ENCODE measurements around the gene ZNF521. TPM values are rescaled to one million over a fixed set of nuclear protein-coding genes. Genes with fewer than 3 reads are reported as not detected.

The ZNF521 gene
- total and polyA plus RNA-seq, 2 experiments from 2014 or later = 3.1 to 9.2 TPM

DNA sequence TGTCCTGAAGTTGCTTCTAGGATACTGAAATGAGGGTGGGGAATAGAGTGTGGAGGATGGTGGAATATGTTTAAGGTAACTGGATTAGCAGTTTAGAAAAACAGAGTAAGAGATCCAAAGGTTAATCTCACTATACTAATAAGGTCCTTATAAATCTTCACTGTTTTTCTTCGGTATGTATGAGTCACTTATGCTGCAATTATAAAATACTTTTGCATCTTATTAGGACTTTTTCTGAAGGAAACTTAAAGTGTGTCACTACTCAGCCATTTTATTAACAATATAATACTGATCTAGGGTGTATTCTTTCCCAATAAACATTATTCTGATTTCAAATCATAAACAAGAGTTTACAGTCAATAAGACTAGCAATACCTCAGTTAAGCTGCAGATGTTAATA, 182.3 kb downstream of the ZNF521 start:
- TF ChIP-seq NANOG (IDR thresholded peaks at IDR 0.05; ENCODE audit: borderline replicate concordance) = no peak
- Histone ChIP-seq H3K79me2 (replicated peaks; ENCODE audit: insufficient read depth) (no peaks in the 10 kb centered on the region), H3F3A (replicated peaks; ENCODE audit: low read depth) (no peaks in the 10 kb centered on the region), H4K20me1 (replicated peaks; ENCODE audit: insufficient read depth) (no peaks in the 10 kb centered on the region; the same call in 1 of the 2 replicates), H2AFZ (no peak overlapping the region), H3K9me2 (ENCODE audit: insufficient read depth) (no peaks in the 10 kb centered on the region; the same call in 1 of the 2 replicates), H3K36me3 (ENCODE audit: insufficient read depth) (no peaks in the 10 kb centered on the region), H3K4me2 (no peak overlapping the region), H3K4me3 (no peak overlapping the region), H3K27ac (ENCODE audit: low read depth) (no peak overlapping the region), H3K27me3 (ENCODE audit: insufficient read depth) (no peaks in the 10 kb centered on the region), H3K4me1 (ENCODE audit: insufficient read depth) (peaks cover 4% of the 10 kb centered on the region; the same call in 1 of the 2 replicates)
- Mint-ChIP-seq H3K4me3 (no peak overlapping the region), H3K27ac (no peak overlapping the region), H3K4me1 (peaks cover 20% of the 10 kb centered on the region), H3K27me3 (ENCODE audit: insufficient read depth, low read depth, poor library complexity) (no peaks in the 10 kb centered on the region), H3K36me3 (ENCODE audit: low read depth) (no peaks in the 10 kb centered on the region), H3K9me3 (no peaks in the 10 kb centered on the region)
- DNase-seq (ENCODE audit: low spot score) = no peak
- ATAC-seq = no peak

DNA sequence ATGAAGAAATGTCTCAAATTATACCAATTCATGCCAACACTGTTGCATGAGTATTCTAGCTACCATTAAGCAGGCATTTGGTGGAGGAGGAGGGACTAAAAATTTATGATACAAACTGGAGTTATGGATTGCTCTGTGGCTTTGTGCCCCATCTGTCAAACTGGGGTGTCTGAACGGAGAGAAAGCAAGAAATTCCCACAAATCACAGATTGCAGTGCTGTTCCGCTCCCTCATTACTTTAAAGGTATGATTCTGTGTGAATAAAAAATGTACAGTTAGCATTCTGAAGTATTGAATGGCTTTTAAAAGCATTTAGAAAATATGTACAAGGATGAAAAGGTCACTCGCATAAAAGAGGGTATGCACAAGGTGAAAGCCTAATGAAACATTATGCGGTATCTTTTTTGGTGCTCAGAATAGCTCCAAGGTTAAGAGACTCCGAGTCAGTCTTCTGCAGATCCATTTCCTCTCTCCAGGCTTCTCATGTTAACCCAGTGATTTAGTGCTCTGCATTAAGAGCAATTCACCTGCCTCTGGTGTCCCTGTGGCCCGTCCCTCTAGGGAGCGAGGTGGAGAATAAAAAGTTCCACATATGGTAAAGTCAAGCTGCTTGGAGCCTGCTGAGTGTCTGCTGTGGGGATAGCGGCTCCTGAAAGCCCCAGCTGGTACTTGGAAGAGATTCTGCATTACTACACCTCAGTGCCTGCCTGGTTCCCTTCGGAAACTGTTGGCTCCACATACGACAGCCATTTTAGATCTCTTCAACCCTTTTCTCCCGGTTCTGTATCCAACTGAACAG, 184.2 kb downstream of the ZNF521 start:
- H3K4me3 ChIP-seq = no peak overlapping the region
- peaks cover 14% of the 10 kb centered on the region for H3K4me1 Mint-ChIP-seq
- ATAC-seq (peak; percentile 91), DNase-seq (ENCODE audit: low spot score) (peak; percentile 10)
- H3F3A ChIP-seq (replicated peaks; ENCODE audit: low read depth) = no peaks in the 10 kb centered on the region
- H3K36me3 Mint-ChIP-seq (ENCODE audit: low read depth) = no peaks in the 10 kb centered on the region
- H3K79me2 ChIP-seq (replicated peaks; ENCODE audit: insufficient read depth) = no peaks in the 10 kb centered on the region
- no peaks in the 10 kb centered on the region for H3K4me1 ChIP-seq (ENCODE audit: insufficient read depth)
- H4K20me1 ChIP-seq (replicated peaks; ENCODE audit: insufficient read depth) = no peaks in the 10 kb centered on the region; the same call in 1 of the 2 replicates
- no peaks in the 10 kb centered on the region for H3K27me3 Mint-ChIP-seq (ENCODE audit: insufficient read depth, low read depth, poor library complexity)
- no peak for TF ChIP-seq NANOG (IDR thresholded peaks at IDR 0.05; ENCODE audit: borderline replicate concordance)
- TF ChIP-seq, protein P1, sequence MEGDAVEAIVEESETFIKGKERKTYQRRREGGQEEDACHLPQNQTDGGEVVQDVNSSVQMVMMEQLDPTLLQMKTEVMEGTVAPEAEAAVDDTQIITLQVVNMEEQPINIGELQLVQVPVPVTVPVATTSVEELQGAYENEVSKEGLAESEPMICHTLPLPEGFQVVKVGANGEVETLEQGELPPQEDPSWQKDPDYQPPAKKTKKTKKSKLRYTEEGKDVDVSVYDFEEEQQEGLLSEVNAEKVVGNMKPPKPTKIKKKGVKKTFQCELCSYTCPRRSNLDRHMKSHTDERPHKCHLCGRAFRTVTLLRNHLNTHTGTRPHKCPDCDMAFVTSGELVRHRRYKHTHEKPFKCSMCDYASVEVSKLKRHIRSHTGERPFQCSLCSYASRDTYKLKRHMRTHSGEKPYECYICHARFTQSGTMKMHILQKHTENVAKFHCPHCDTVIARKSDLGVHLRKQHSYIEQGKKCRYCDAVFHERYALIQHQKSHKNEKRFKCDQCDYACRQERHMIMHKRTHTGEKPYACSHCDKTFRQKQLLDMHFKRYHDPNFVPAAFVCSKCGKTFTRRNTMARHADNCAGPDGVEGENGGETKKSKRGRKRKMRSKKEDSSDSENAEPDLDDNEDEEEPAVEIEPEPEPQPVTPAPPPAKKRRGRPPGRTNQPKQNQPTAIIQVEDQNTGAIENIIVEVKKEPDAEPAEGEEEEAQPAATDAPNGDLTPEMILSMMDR (conservative IDR thresholded peaks at IDR 0.05; ENCODE audit: low read depth in 2 of 2) = no peak
- H3K36me3 ChIP-seq (ENCODE audit: insufficient read depth) = no peaks in the 10 kb centered on the region
- peak overlapping the region; percentile 16 for H3K27ac Mint-ChIP-seq
- no peak overlapping the region for H3K27ac ChIP-seq (ENCODE audit: low read depth)
- H3K4me3 Mint-ChIP-seq = no peak overlapping the region; the same call in 2 of the 3 replicates
- no peak overlapping the region for H3K4me2 ChIP-seq
- no peak overlapping the region for H2AFZ ChIP-seq
- H3K9me2 ChIP-seq (ENCODE audit: insufficient read depth) = no peaks in the 10 kb centered on the region; the same call in 1 of the 2 replicates
- H3K9me3 Mint-ChIP-seq = no peaks in the 10 kb centered on the region
- H3K27me3 ChIP-seq (ENCODE audit: insufficient read depth) = no peaks in the 10 kb centered on the region

DNA sequence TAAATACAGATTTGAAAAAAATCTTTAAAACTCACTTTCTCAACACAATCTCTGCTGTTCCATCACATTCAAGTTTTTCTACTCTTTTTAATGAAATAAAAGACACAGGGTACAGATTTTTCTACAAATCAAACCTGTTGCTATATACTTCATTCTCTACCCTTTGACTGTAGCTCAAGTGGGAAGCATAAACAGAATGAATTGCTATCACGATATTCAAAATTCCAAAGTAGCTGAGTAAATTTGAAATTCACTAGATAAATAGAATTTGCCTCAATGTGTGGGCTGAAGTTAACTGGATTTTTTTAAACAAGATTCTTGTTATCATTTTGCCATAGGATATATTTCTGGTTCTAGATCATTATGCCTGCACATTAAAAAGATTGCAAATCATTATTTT, 185.9 kb downstream of the ZNF521 start:
- no peak for DNase-seq (ENCODE audit: low spot score)
- no peak for ATAC-seq
- H2AFZ ChIP-seq = no peak overlapping the region
- H3K4me2 ChIP-seq = no peak overlapping the region
- no peaks in the 10 kb centered on the region for H3K79me2 ChIP-seq (replicated peaks; ENCODE audit: insufficient read depth)
- Mint-ChIP-seq H3K27ac (no peak overlapping the region), H3K9me3 (no peaks in the 10 kb centered on the region), H3K36me3 (ENCODE audit: low read depth) (no peaks in the 10 kb centered on the region), H3K27me3 (ENCODE audit: insufficient read depth, low read depth, poor library complexity) (no peaks in the 10 kb centered on the region), H3K4me3 (no peak overlapping the region), H3K4me1 (peaks cover 14% of the 10 kb centered on the region)
- H4K20me1 ChIP-seq (replicated peaks; ENCODE audit: insufficient read depth) = no peaks in the 10 kb centered on the region
- H3F3A ChIP-seq (replicated peaks; ENCODE audit: low read depth) = no peaks in the 10 kb centered on the region
- H3K27me3 ChIP-seq (ENCODE audit: insufficient read depth) = no peaks in the 10 kb centered on the region
- no peaks in the 10 kb centered on the region for H3K36me3 ChIP-seq (ENCODE audit: insufficient read depth)
- H3K4me3 ChIP-seq = no peak overlapping the region
- no peaks in the 10 kb centered on the region for H3K4me1 ChIP-seq (ENCODE audit: insufficient read depth)
- H3K9me2 ChIP-seq (ENCODE audit: insufficient read depth) = no peaks in the 10 kb centered on the region; the same call in 1 of the 2 replicates
- H3K27ac ChIP-seq (ENCODE audit: low read depth) = no peak overlapping the region
- TF ChIP-seq, protein P2, sequence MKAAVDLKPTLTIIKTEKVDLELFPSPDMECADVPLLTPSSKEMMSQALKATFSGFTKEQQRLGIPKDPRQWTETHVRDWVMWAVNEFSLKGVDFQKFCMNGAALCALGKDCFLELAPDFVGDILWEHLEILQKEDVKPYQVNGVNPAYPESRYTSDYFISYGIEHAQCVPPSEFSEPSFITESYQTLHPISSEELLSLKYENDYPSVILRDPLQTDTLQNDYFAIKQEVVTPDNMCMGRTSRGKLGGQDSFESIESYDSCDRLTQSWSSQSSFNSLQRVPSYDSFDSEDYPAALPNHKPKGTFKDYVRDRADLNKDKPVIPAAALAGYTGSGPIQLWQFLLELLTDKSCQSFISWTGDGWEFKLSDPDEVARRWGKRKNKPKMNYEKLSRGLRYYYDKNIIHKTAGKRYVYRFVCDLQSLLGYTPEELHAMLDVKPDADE (IDR thresholded peaks at IDR 0.05) = no peak
- TF ChIP-seq EZH2phosphoT487 (IDR thresholded peaks at IDR 0.05; ENCODE audit: unreplicated experiment) (no peak), ZNF331 (CRISPR knock-in tag; IDR thresholded peaks at IDR 0.05; ENCODE audit: low read depth) (no peak), NANOG (IDR thresholded peaks at IDR 0.05; ENCODE audit: borderline replicate concordance) (no peak)
- TF ChIP-seq, protein P1 (conservative IDR thresholded peaks at IDR 0.05; ENCODE audit: low read depth in 2 of 2) = no peak

Data from GM23338 (cell line).